Adrenal gland (tissue), 5 donors: ENCODE data around the gene ZNF446.

Source experiments
- POLR2A ChIP-seq, 2 donors: fragments of 450-650 bp; IDR thresholded peaks; one replicate each; pipeline ENCODE4 v1.6.1; 2017; ENCODE audit warnings: antibody characterized with exemption in 2 of 2, mild to moderate bottlenecking in 2 of 2, moderate library complexity in 1 of 2
- TF ChIP-seq, protein P1 (sequence below), 6 experiments: fragments of 450-650 bp in 4 of 6; fragments of 200-600 bp in 2 of 6; sonication (generic) in 1 of 6; IDR thresholded peaks; 1 replicate in 5 of 6; 2 replicates in 1 of 6; pipeline versions ENCODE4 v1.5.1 to v1.8.0; 2016 to 2021; ENCODE audit warnings: antibody characterized with exemption in 6 of 6, mild to moderate bottlenecking in 2 of 6, moderate library complexity in 1 of 6
- donor health status: DM: no; HTN: no; CAD: no.

DNA sequence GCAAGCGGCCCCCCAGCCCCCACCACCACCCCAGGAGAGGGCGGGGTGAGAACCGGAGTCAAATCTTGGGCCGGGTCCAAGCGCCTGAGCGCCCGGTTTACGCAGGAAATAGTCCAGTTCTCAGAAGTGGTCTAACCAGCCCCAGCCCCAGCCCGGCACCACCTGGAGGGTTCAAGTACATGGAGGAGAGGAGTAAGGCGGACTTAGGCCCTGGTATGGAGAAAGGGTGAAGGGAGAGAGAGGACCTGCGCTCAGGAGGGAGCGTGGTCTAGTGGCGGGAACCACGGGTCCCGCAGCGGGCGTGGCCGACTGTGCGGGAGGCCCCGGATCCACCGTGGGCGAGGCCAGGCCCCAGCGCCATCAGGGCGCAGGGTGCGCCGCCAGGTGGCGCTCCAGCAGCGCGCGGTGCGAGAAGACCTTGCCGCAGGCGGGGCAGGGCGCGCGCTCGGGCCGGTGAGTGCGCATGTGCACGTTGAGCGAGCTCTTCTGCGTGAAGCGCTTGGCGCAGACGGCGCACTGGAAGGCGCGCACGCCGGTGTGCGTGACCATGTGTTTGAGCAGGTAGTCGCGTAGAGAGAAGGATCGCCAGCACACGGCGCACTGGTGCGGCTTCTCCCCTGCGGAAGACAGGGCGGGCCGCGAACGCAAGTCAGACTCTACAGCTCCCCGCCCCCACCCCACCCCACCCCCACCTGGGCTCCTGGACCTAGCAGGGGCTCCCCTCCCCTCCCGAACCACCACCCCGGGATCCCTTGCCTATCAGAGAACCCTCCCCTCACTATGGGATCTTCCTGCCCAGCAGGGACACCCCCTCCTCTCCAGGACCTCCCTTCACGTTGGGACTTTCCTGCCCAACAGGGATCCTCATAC, 37.8 kb downstream of the ZNF446 start:
- TF ChIP-seq, protein P1, sequence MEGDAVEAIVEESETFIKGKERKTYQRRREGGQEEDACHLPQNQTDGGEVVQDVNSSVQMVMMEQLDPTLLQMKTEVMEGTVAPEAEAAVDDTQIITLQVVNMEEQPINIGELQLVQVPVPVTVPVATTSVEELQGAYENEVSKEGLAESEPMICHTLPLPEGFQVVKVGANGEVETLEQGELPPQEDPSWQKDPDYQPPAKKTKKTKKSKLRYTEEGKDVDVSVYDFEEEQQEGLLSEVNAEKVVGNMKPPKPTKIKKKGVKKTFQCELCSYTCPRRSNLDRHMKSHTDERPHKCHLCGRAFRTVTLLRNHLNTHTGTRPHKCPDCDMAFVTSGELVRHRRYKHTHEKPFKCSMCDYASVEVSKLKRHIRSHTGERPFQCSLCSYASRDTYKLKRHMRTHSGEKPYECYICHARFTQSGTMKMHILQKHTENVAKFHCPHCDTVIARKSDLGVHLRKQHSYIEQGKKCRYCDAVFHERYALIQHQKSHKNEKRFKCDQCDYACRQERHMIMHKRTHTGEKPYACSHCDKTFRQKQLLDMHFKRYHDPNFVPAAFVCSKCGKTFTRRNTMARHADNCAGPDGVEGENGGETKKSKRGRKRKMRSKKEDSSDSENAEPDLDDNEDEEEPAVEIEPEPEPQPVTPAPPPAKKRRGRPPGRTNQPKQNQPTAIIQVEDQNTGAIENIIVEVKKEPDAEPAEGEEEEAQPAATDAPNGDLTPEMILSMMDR (IDR thresholded peaks at IDR 0.05), result peak; percentile 51 to 98 (median 82)
- peak in 1 of 2 donors; percentile 73 for TF ChIP-seq POLR2A (IDR thresholded peaks at IDR 0.05)
